ENCODE data around the gene TMEM86A.
A peak's percentile ranks its signal among the peaks of the same experiment; 100 is the strongest.

Gene TMEM86A

GRCh38 chr11:18748766-18749365 lies 50.3 kb downstream of the TMEM86A start:
- no peak for DNase-seq
- Histone ChIP-seq H3K36me3 (replicated peaks) (no peaks in the 10 kb centered on the region), H3K27ac (no peak overlapping the region), H3K27me3 (replicated peaks) (no peaks in the 10 kb centered on the region), H3K4me3 (ENCODE audit: low read depth, low read length) (no peak overlapping the region)
- TF ChIP-seq CTCF (IDR thresholded peaks at IDR 0.05; ENCODE audit: low read depth, low read length, missing control alignments) = no peak
- in situ Hi-C loops (cut with HindIII; ENCODE audit: low pct_ligation_motif_present, low sequenced_read_pairs) = no loop called here

GRCh38 chr11:18749681-18750319 lies 51.2 kb downstream of the TMEM86A start:
- DNase-seq = peak; percentile 62
- Histone ChIP-seq H3K27me3 (replicated peaks) (no peaks in the 10 kb centered on the region), H3K27ac (peak overlapping the region; percentile 24), H3K36me3 (replicated peaks) (no peaks in the 10 kb centered on the region), H3K4me3 (ENCODE audit: low read depth, low read length) (no peak overlapping the region)
- TF ChIP-seq CTCF (IDR thresholded peaks at IDR 0.05; ENCODE audit: low read depth, low read length, missing control alignments) = no peak
- in situ Hi-C loops (cut with HindIII; ENCODE audit: low pct_ligation_motif_present, low sequenced_read_pairs) = no loop called here

- H3K27me3 ChIP-seq (replicated peaks) = no peaks in the 10 kb centered on the region
- no peaks in the 10 kb centered on the region for H3K36me3 ChIP-seq (replicated peaks)
- no peak for DNase-seq
- TF ChIP-seq CTCF (IDR thresholded peaks at IDR 0.05; ENCODE audit: low read depth, low read length, missing control alignments) = no peak
- H3K27ac ChIP-seq = no peak overlapping the region
- in situ Hi-C loops (cut with HindIII; ENCODE audit: low pct_ligation_motif_present, low sequenced_read_pairs) = no loop called here
- no peak overlapping the region for H3K4me3 ChIP-seq (ENCODE audit: low read depth, low read length)
These were observed 52.4 kb downstream of the TMEM86A start for GRCh38 chr11:18750944-18751343.

- no peak for DNase-seq
- no peaks in the 10 kb centered on the region for H3K36me3 ChIP-seq (replicated peaks)
- no peak overlapping the region for H3K27ac ChIP-seq
- in situ Hi-C loops (cut with HindIII; ENCODE audit: low pct_ligation_motif_present, low sequenced_read_pairs) = no loop called here
- H3K27me3 ChIP-seq (replicated peaks) = no peaks in the 10 kb centered on the region
- H3K4me3 ChIP-seq (ENCODE audit: low read depth, low read length) = no peak overlapping the region
- TF ChIP-seq CTCF (IDR thresholded peaks at IDR 0.05; ENCODE audit: low read depth, low read length, missing control alignments) = no peak
These were observed 53.9 kb downstream of the TMEM86A start for GRCh38 chr11:18752502-18752901.

GRCh38 chr11:18754308-18754707 lies 55.7 kb downstream of the TMEM86A start:
- Histone ChIP-seq H3K36me3 (replicated peaks) (no peaks in the 10 kb centered on the region), H3K27me3 (replicated peaks) (no peaks in the 10 kb centered on the region), H3K27ac (no peak overlapping the region), H3K4me3 (ENCODE audit: low read depth, low read length) (no peak overlapping the region)
- peak; percentile 20 for DNase-seq
- in situ Hi-C loops (cut with HindIII; ENCODE audit: low pct_ligation_motif_present, low sequenced_read_pairs) = no loop called here
- TF ChIP-seq CTCF (IDR thresholded peaks at IDR 0.05; ENCODE audit: low read depth, low read length, missing control alignments) = no peak
